ACC112 (cell line): Measurements from ENCODE around the gene CLDN20.
A peak's percentile ranks its signal among the peaks of the same experiment; 100 is the strongest.
"Not testable (repeated sequence)": the region's sequence is repeated elsewhere in the genome, so short reads cannot be mapped to it uniquely, and the experiment has no call there.

Experiments
- H2AFZ ChIP-seq: fragments of 200-600 bp; sonication (generic); one replicate; pipeline ENCODE4 v1.6.0; 2017; ENCODE audit warnings: antibody characterized with exemption, low read length; ENCODE audit not compliant: unreplicated experiment
- H3K27ac ChIP-seq: fragments of 200-600 bp; sonication (generic); 2 replicates; pipeline ENCODE4 v1.5.1; 2014; ENCODE audit warnings: low read depth, mild to moderate bottlenecking, antibody characterized with exemption, low read length, moderate library complexity
- H3K27me3 ChIP-seq: fragments of 200-600 bp; sonication (generic); 2 replicates; pipeline ENCODE4 v1.6.1; 2014; ENCODE audit warnings: mild to moderate bottlenecking, antibody characterized with exemption, low read length, moderate library complexity, mixed read lengths; ENCODE audit not compliant: insufficient read depth
- H3K36me3 ChIP-seq: fragments of 200-600 bp; sonication (generic); 2 replicates; pipeline ENCODE4 v1.6.1; 2016; ENCODE audit warnings: mild to moderate bottlenecking, antibody characterized with exemption, low read length, moderate library complexity, mixed read lengths; ENCODE audit not compliant: insufficient read depth
- H3K4me1 ChIP-seq: fragments of 200-600 bp; sonication (generic); one replicate; pipeline ENCODE4 v1.6.1; 2016; ENCODE audit warnings: low read length, mixed read lengths; ENCODE audit not compliant: insufficient read depth, unreplicated experiment, control insufficient read depth
- H3K4me3 ChIP-seq: fragments of 200-600 bp; sonication (generic); 2 replicates; pipeline ENCODE4 v1.5.1; 2014; ENCODE audit warnings: mild to moderate bottlenecking, low read depth, low read length
- H3K79me2 ChIP-seq: fragments of 200-600 bp; sonication (generic); one replicate; pipeline ENCODE4 v1.6.0; 2016; ENCODE audit warnings: low read length; ENCODE audit not compliant: control insufficient read depth, unreplicated experiment, insufficient read depth

Gene CLDN20

DNA sequence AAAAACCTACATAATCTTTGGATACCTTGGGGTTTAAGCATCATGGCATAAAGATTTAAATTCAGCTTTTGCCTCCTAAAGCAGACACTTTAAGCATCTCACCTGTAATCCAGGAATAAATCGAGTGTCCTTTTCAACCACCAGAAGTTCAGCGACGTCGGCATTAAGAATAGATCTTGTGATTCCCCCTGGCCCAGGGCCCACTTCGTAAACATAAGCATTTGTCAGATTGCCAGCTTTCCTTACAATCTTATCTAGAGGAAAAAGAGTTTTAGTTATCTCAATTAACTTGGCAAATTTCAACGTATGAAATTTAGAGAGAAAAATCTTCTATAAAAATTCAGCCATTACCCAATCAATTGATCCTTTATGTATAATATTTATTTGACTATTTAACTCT, 47.3 kb downstream of the CLDN20 start:
- Histone ChIP-seq H3K36me3 (peaks cover 33% of the 10 kb centered on the region), H2AFZ (peak overlapping the region; percentile 1), H3K4me1 (peaks cover 38% of the 10 kb centered on the region), H3K27ac (peak overlapping the region; percentile 62), H3K27me3 (no peaks in the 10 kb centered on the region), H3K4me3 (no peak overlapping the region), H3K79me2 (peaks cover 33% of the 10 kb centered on the region)

DNA sequence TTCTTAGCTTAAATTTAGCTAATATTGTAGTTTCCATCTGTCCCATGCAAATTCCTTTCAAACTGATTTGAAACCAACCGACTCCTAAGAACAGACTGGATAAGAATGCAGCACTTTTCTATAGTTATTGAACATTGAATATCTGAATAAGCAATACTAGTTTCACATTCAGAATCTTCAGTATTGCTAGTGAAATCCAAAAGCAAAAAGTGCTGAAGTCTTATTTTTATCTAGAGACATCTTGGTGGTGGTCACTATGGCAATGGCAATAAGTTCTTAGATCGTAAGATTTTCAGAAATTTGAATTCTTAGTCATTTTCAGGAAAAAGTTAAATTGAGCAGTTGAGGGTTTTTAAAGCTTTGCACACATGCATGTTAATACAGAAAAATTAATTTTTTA, 47.8 kb downstream of the CLDN20 start:
- Histone ChIP-seq H3K27ac (peak overlapping the region; percentile 62; the same call in 1 of the 2 replicates), H3K27me3 (no peaks in the 10 kb centered on the region), H3K4me3 (no peak overlapping the region), H2AFZ (no peak overlapping the region), H3K79me2 (peaks cover 33% of the 10 kb centered on the region), H3K4me1 (peaks cover 43% of the 10 kb centered on the region), H3K36me3 (peaks cover 33% of the 10 kb centered on the region)

DNA sequence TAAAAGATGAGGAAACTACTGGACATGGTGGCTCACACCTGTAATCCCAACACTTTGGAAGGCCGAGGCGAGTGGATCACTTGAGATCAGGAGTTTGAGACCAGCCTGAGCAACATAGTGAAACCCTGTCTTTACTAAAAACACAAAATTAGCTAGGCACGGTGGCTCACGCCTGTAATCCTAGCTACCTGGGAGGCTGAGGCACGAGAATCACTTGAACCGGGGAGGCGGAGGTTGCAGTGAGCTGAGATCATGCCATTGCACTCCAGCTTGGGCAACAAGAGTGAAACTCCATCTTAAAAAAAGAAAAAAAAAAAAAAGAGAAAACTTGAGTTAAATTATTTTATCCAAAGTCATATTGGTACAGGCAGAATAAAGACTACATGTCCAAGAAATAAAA, 49.1 kb downstream of the CLDN20 start:
- peaks cover 30% of the 10 kb centered on the region for H3K79me2 ChIP-seq
- H3K27me3 ChIP-seq, H3K27ac ChIP-seq, H2AFZ ChIP-seq: not testable (repeated sequence)
- peaks cover 29% of the 10 kb centered on the region for H3K36me3 ChIP-seq
- H3K4me1 ChIP-seq: peaks cover 43% of the 10 kb centered on the region
- peak overlapping the region; percentile 98 for H3K4me3 ChIP-seq

DNA sequence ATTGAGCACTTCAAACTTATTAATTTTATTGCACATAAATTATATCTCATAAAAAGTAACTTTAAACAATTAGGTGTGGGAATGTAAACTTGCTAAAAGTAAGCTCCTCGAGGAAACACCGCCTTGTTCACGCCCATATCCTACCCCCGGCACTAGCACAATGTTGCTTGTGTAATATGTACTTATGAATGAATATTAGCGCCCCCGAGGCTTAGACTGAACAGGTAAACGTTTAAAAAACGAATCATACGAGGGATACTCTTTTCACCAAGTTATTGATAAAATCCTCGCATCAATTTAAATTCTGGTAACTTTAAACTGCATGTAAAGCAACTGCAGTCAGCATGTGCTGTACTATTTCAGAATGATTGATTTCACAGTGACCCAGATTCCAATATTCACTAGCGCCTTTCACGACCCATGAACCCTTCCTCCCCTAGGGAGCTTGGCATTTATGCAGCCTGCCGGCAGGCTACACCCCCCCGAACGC, 49.8 kb downstream of the CLDN20 start:
- no peaks in the 10 kb centered on the region for H3K27me3 ChIP-seq
- H2AFZ ChIP-seq: peak overlapping the region; percentile 89
- H3K79me2 ChIP-seq: peaks cover 27% of the 10 kb centered on the region
- peaks cover 43% of the 10 kb centered on the region for H3K4me1 ChIP-seq
- peak overlapping the region; percentile 98; the same call in 1 of the 2 replicates for H3K27ac ChIP-seq
- H3K4me3 ChIP-seq: peak overlapping the region; percentile 98
- H3K36me3 ChIP-seq: peaks cover 27% of the 10 kb centered on the region

DNA sequence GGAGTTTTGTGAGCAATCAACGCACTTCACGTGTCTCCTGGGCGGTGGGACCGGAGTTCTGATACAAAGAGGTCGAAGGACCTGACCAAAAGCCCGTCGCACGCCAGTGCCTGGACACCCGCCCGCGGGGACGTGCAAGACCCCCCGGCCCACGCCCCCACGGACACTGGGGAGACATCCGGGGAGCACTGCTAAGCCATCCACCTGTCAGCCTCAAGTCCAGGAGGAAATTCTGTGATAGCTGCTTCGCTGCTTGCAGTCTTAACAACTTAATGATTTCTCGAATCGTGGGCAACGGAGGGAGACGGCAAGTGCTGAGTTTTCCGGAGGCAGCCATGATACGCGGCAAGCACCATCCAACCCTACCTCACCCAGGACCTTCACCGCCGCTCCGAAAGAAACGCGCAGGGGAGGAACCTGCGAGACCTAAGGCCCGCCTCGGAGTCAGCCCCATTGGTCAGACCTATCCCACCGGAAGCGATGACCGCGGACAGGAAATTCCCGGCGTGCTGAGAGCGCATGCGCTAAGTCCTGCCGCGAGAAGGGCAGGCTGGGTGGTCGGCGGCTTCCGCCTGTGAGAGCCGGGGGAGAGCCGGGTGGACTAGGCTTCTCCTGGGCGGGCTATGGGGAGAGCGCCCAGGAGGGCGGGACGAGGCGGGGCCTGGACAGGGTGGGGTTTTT, 50.4 kb downstream of the CLDN20 start, which contains the start of gene TFB1M:
Gene TFB1M (minus strand): TSS at position 393 of the 681 bp plus-strand sequence. CDS start 56 bp downstream, at position 337.
- Histone ChIP-seq H3K27me3 (no peaks in the 10 kb centered on the region), H2AFZ (peak within 1 kb of the TSS; percentile 89), H3K4me1 (peaks cover 38% of the 10 kb centered on the region), H3K79me2 (peaks cover 27% of the 10 kb centered on the region), H3K4me3 (peak within 1 kb of the TSS; percentile 98), H3K36me3 (peaks cover 21% of the 10 kb centered on the region), H3K27ac (peak within 1 kb of the TSS; percentile 98)

DNA sequence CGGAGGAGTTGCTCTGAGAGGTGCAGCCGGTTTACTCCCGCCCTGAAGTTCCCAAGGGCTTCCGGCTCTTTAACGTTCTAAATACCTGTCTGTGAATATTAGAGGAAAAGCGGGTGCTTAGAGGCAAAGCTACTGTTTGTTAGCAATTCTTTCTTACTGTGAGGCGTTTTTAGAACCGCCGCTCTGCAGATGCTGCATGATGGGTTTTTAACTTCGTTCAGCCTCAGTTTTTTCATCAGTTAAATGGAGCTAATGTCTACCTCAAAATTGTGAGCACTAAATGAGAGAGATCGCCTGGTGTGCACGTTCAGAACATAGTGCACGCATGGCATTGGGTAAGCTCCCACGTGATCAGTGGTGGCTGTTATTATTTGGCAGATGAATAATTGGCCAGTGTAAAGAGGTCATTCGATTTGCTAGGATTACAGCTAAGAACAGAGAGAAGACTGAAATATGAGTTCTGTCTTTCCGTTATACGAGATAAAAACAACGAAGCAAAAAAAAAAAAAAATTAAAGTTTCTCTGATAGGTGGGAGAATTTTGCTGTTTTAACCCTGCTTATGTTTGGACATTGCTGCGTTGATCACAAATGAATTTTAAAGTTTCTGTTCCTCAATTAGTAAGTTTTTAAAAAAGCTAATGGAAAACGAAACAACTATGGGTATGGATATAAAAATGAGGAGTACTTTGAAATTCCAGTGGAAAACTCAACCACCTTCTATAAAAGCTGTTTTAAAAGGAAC, 51.1 kb downstream of the CLDN20 start:
- H3K36me3 ChIP-seq: 0 out of 2 replicates have a peak, but pooled peaks cover 14% of the 10 kb centered on the region
- H3K4me3 ChIP-seq: peak overlapping the region; percentile 98
- peak overlapping the region; percentile 34 for H2AFZ ChIP-seq
- H3K27ac ChIP-seq: peak overlapping the region; percentile 98
- no peaks in the 10 kb centered on the region for H3K27me3 ChIP-seq
- H3K79me2 ChIP-seq: peaks cover 27% of the 10 kb centered on the region
- H3K4me1 ChIP-seq: peaks cover 34% of the 10 kb centered on the region

DNA sequence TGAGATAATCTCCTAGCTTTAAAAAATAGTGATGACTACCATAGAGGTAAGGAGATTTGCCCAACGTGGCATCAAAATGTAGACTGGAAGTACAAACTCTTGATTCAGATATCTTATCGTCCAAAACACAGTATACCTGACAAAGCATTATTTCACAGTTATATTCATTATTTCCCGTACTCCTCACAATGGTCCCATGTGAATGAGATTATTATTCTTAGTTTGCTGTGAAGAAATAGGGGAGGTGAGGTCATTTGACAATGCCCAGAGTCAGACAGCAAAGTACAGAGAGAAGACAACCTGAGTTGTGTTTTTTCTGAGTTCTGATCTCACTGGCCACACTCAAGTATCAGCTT, 51.7 kb downstream of the CLDN20 start:
- Histone ChIP-seq H3K4me1 (peaks cover 29% of the 10 kb centered on the region), H3K27ac (peak overlapping the region; percentile 98), H2AFZ (peak overlapping the region; percentile 34)

DNA sequence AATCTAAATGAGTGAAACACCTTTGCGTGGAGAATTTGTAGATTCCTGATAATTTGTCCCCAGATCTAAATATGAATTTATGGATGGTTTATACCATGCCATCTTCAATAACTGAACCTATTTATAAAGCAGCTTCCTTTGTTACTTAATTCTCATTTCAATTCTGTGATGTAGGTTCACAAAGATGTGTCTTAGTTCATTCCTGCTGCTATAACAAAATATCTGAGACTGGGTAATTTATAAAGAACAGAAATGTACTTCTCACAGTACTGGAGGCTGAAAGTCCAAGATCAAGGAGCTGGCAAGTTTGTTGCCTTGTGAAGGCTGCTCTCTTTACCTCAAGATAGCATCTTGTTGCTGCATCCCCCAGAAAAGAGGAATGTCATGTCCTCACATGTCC, 52.6 kb downstream of the CLDN20 start:
- peak overlapping the region; percentile 16 for H2AFZ ChIP-seq
- H3K27ac ChIP-seq: peak overlapping the region; percentile 98
- peaks cover 20% of the 10 kb centered on the region for H3K4me1 ChIP-seq
- H3K27me3 ChIP-seq: no peaks in the 10 kb centered on the region
- H3K79me2 ChIP-seq: peaks cover 23% of the 10 kb centered on the region
- 0 out of 2 replicates have a peak, but pooled peaks cover 7% of the 10 kb centered on the region for H3K36me3 ChIP-seq
- no peak overlapping the region for H3K4me3 ChIP-seq

More for the DNA sequence above, 51.7 kb downstream of the CLDN20 start:
- Histone ChIP-seq H3K4me3 (peak overlapping the region; percentile 98), H3K79me2 (peaks cover 23% of the 10 kb centered on the region), H3K27me3 (no peaks in the 10 kb centered on the region), H3K36me3 (0 out of 2 replicates have a peak, but pooled peaks cover 10% of the 10 kb centered on the region)

DNA sequence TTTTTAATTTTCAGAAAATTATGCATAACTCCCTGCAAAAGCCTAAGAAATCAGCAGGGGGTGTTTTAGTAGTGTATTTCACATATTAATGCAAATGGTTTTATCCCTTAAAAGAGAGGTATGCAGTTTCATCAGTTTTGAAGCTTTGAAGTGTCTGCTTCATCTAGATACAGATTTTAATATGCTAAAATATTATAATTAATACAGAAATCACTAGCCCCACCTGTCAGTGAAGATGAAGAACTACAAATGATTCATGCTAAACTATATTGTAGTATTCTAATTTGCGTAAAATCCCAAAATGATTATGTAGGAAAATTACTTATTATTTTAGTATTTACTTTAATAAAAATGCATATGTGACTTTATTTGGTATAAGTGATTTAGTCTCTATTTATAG, 53.4 kb downstream of the CLDN20 start:
- H3K27me3 ChIP-seq: no peaks in the 10 kb centered on the region
- no peak overlapping the region for H2AFZ ChIP-seq
- H3K4me1 ChIP-seq: peaks cover 14% of the 10 kb centered on the region
- H3K79me2 ChIP-seq: peaks cover 17% of the 10 kb centered on the region
- no peak overlapping the region for H3K27ac ChIP-seq
- 0 out of 2 replicates have a peak, but pooled peaks cover 4% of the 10 kb centered on the region for H3K36me3 ChIP-seq
- no peak overlapping the region for H3K4me3 ChIP-seq

DNA sequence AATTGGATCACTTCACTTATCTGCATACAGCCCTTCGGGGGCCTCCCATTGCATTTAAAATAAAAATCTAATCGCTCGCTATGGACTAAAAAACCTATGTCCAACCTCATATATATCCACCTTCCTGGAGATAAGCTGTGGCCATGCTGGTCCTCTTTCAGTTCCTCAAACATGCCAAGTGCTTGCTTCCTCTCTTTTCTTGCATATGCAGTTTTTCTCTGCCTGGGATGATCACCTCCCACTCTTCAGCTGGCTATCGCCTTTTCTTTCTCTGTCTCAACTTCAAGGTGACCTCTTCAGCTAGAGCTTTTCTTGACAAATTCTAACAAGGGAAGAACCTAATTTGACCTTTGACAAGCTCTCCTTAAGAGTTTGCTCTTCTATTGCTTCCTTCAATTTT, 56.1 kb downstream of the CLDN20 start:
- H3K27ac ChIP-seq: no peak overlapping the region
- H3K27me3 ChIP-seq: no peaks in the 10 kb centered on the region
- H3K4me1 ChIP-seq: peaks cover 8% of the 10 kb centered on the region
- no peak overlapping the region for H2AFZ ChIP-seq
- H3K79me2 ChIP-seq: no peaks in the 10 kb centered on the region
- H3K36me3 ChIP-seq: no peaks in the 10 kb centered on the region
- no peak overlapping the region for H3K4me3 ChIP-seq
